MCF 10A (cell line): Measurements from ENCODE around the gene SLC10A2. TPM values are rescaled to one million over a fixed set of nuclear protein-coding genes. Genes with fewer than 3 reads are reported as not detected.

Source experiments
- BruUV-seq: library from RNA; stranded (reverse); fragments of 400-500 nt; replicated peaks from 2 replicates; lab custom pipeline; 2021; lab: Mats Ljungman, UMichigan
- CTCF ChIA-PET: fragments of 300-600 bp; sonication (Branson Sonifier 250); formaldehyde crosslinking; extraction: SDS; loops from one replicate; lab custom pipeline; 2021; ENCODE audit warnings: antibody characterized with exemption, inconsistent platforms; lab: Yijun Ruan, JAX
- POLR2A ChIA-PET: fragments of 300-600, 350-650 bp; sonication (Branson Sonifier 250); formaldehyde crosslinking; extraction: SDS; loops from one replicate; lab custom pipeline; 2020; ENCODE audit warnings: antibody characterized with exemption, inconsistent platforms; lab: Yijun Ruan, JAX
- DNase-seq: peaks from one replicate; pipeline ENCODE4 v3.0.0-alpha.2; 2018; ENCODE audit not compliant: unreplicated experiment
- H3K27ac Mint-ChIP-seq: one replicate; pipeline ENCODE4 v1.8.0; 2022; ENCODE audit warnings: mild to moderate bottlenecking, low read depth, mixed read lengths; ENCODE audit not compliant: unreplicated experiment
- H3K27me3 Mint-ChIP-seq: one replicate; pipeline ENCODE4 v1.8.0; 2022; ENCODE audit warnings: mixed read lengths; ENCODE audit not compliant: insufficient read depth, unreplicated experiment
- H3K36me3 Mint-ChIP-seq: one replicate; pipeline ENCODE4 v1.8.0; 2022; ENCODE audit warnings: mild to moderate bottlenecking, moderate library complexity, mixed read lengths; ENCODE audit not compliant: insufficient read depth, unreplicated experiment
- H3K4me1 Mint-ChIP-seq: one replicate; pipeline ENCODE4 v1.8.0; 2022; ENCODE audit warnings: mixed read lengths; ENCODE audit not compliant: insufficient read depth, unreplicated experiment
- H3K4me3 Mint-ChIP-seq: one replicate; pipeline ENCODE4 v1.8.0; 2022; ENCODE audit warnings: mild to moderate bottlenecking, moderate library complexity, mixed read lengths; ENCODE audit not compliant: unreplicated experiment
- H3K9me3 Mint-ChIP-seq: one replicate; pipeline ENCODE4 v1.8.0; 2022; ENCODE audit warnings: mixed read lengths; ENCODE audit not compliant: unreplicated experiment
- intact Hi-C: fragments of 100-400 bp; cut with micrococcal nuclease; formaldehyde crosslinking; loops from 2 replicates; pipeline ENCODE4 v1.14.1; 2022
- total RNA-seq: library from RNA; stranded (reverse); gene quantifications from 2 replicates; pipeline ENCODE4 v1.2.3, GENCODE V29; 2022
- TF ChIP-seq, protein P1 (sequence below): fragments of 200-600 bp; IDR thresholded peaks from one replicate; pipeline ENCODE4 v1.8.0; 2022; ENCODE audit warnings: antibody characterized with exemption, mild to moderate bottlenecking; ENCODE audit not compliant: unreplicated experiment

SLC10A2 gene
- total RNA-seq, 1 experiment from 2014 or later, result not detected

- H3K27me3 Mint-ChIP-seq, result no peaks in the 10 kb centered on the region
- CTCF ChIA-PET, result interaction anchor here (0.7 kb wide), 1 partner anchor 38 kb away, joined by 3 read pairs; no protein-coding TSS in a partner anchor
- TF ChIP-seq, protein P1, sequence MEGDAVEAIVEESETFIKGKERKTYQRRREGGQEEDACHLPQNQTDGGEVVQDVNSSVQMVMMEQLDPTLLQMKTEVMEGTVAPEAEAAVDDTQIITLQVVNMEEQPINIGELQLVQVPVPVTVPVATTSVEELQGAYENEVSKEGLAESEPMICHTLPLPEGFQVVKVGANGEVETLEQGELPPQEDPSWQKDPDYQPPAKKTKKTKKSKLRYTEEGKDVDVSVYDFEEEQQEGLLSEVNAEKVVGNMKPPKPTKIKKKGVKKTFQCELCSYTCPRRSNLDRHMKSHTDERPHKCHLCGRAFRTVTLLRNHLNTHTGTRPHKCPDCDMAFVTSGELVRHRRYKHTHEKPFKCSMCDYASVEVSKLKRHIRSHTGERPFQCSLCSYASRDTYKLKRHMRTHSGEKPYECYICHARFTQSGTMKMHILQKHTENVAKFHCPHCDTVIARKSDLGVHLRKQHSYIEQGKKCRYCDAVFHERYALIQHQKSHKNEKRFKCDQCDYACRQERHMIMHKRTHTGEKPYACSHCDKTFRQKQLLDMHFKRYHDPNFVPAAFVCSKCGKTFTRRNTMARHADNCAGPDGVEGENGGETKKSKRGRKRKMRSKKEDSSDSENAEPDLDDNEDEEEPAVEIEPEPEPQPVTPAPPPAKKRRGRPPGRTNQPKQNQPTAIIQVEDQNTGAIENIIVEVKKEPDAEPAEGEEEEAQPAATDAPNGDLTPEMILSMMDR, result no peak
- POLR2A ChIA-PET, result no interaction called here
- no peak overlapping the region for H3K27ac Mint-ChIP-seq
- H3K4me3 Mint-ChIP-seq, result no peak overlapping the region
- BruUV-seq, result no TSS peak
- no peaks in the 10 kb centered on the region for H3K36me3 Mint-ChIP-seq
- H3K9me3 Mint-ChIP-seq, result no peaks in the 10 kb centered on the region
- intact Hi-C loops, result no loop called here
- no peak for DNase-seq
- H3K4me1 Mint-ChIP-seq, result no peaks in the 10 kb centered on the region
Measured at GRCh38 chr13:103031332-103031873, 34.8 kb downstream of the SLC10A2 start.

DNA sequence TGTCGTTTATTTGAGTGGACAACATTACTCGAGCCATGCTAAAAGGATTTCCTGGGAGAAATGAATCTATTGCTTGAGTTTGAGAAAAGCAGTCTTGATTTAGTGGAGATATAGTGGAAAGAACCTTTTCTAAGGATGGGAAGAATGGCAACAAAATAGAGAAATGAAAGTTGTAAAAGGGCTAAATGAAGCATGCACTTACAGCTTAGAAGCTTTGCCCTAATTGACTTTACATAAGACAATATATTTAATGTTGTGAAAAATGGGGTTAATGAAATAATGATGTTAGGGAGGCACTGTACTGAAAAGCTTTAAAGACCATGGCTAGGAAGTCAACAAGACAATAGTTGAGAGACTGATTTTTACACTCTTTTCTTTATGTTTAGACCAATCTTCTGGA lies 35.4 kb downstream of the SLC10A2 start:
- intact Hi-C loops, result no loop called here
- BruUV-seq, result no TSS peak
- ChIA-PET POLR2A (no interaction called here), CTCF (interaction anchor here (0.7 kb wide), 1 partner anchor 38 kb away, joined by 3 read pairs; no protein-coding TSS in a partner anchor)
- no peak overlapping the region for H3K4me3 Mint-ChIP-seq
- no peak overlapping the region for H3K27ac Mint-ChIP-seq
- TF ChIP-seq, protein P1, result no peak
- H3K4me1 Mint-ChIP-seq, result no peaks in the 10 kb centered on the region
- H3K9me3 Mint-ChIP-seq, result peaks cover 4% of the 10 kb centered on the region
- H3K27me3 Mint-ChIP-seq, result no peaks in the 10 kb centered on the region
- DNase-seq, result no peak
- no peaks in the 10 kb centered on the region for H3K36me3 Mint-ChIP-seq

- ChIA-PET CTCF (no interaction called here), POLR2A (no interaction called here)
- no peak overlapping the region for H3K27ac Mint-ChIP-seq
- BruUV-seq, result no TSS peak
- H3K36me3 Mint-ChIP-seq, result no peaks in the 10 kb centered on the region
- H3K27me3 Mint-ChIP-seq, result no peaks in the 10 kb centered on the region
- H3K4me1 Mint-ChIP-seq, result no peaks in the 10 kb centered on the region
- H3K9me3 Mint-ChIP-seq, result peaks cover 8% of the 10 kb centered on the region
- intact Hi-C loops, result no loop called here
- no peak overlapping the region for H3K4me3 Mint-ChIP-seq
- TF ChIP-seq, protein P1, result no peak
- no peak for DNase-seq
Measured at GRCh38 chr13:103029798-103030197, 36.4 kb downstream of the SLC10A2 start.

- Mint-ChIP-seq H3K9me3 (peaks cover 8% of the 10 kb centered on the region), H3K27ac (no peak overlapping the region), H3K4me1 (no peaks in the 10 kb centered on the region), H3K4me3 (no peak overlapping the region), H3K36me3 (no peaks in the 10 kb centered on the region), H3K27me3 (no peaks in the 10 kb centered on the region)
- BruUV-seq, result no TSS peak
- POLR2A ChIA-PET, result interaction anchor here (0.7 kb wide), 2 partner anchors 103 to 699 kb away, joined by 3 read pairs; no protein-coding TSS in a partner anchor
- DNase-seq, result no peak
- TF ChIP-seq, protein P1, result no peak
- intact Hi-C loops, result no loop called here
- CTCF ChIA-PET, result interaction anchor here (0.8 kb wide), 1 partner anchor 706 kb away, joined by 3 read pairs; no protein-coding TSS in a partner anchor
Measured at GRCh38 chr13:103022336-103022735, 43.9 kb downstream of the SLC10A2 start.
